HEK293 (cell line): ENCODE data around the gene TSPAN9.

ENCODE experiments used
- CTCF ChIA-PET: fragments of 350-600 bp; formaldehyde crosslinking; extraction: SDS; loops from one replicate; lab custom pipeline; 2021; ENCODE audit warnings: antibody characterized with exemption; lab: Yijun Ruan, JAX
- POLR2A ChIA-PET: fragments of 300-600 bp; formaldehyde crosslinking; extraction: SDS; loops from one replicate; lab custom pipeline; 2020; ENCODE audit warnings: antibody characterized with exemption, inconsistent platforms; lab: Yijun Ruan, JAX
- H3K27ac ChIP-seq: fragments of 200-500 bp; sonication (Bioruptor generic); 2 replicates; pipeline ENCODE4 v1.5.1; 2014; ENCODE audit warnings: low read depth, low read length, control low read depth, inconsistent platforms; ENCODE audit errors: extremely low read depth
- H3K36me3 ChIP-seq, 2 experiments: fragments of 200-500 bp in 1 of 2; sonication (Bioruptor generic) in 1 of 2; 1 replicate in 1 of 2; 2 replicates in 1 of 2; pipeline ENCODE4 v1.5.1; 2014 to 2017; ENCODE audit warnings: inconsistent platforms in 2 of 2, low read length in 2 of 2; ENCODE audit not compliant: control insufficient read depth in 2 of 2, insufficient read depth in 1 of 2
- H3K4me1 ChIP-seq: fragments of 200-500 bp; sonication (Bioruptor generic); 2 replicates; pipeline ENCODE4 v1.5.1; 2014; ENCODE audit warnings: mild to moderate bottlenecking, low read length, inconsistent platforms; ENCODE audit not compliant: control insufficient read depth, insufficient read depth
- H3K4me3 ChIP-seq: 2 replicates; pipeline ENCODE4 v1.5.1; 2011; ENCODE audit warnings: low read depth, mild to moderate bottlenecking, control low read depth, low read length, moderate library complexity
- H3K9me3 ChIP-seq: fragments of 200-500 bp; sonication (Bioruptor generic); 2 replicates; pipeline ENCODE4 v1.5.1; 2014; ENCODE audit warnings: low read depth, low read length, inconsistent platforms; ENCODE audit not compliant: control insufficient read depth, insufficient read depth
- AEBP2 ChIP-seq: fragments of 450-650 bp; formaldehyde crosslinking; IDR thresholded peaks from 2 replicates; pipeline ENCODE4 v1.5.1; 2016; ENCODE audit warnings: missing biosample characterization, missing genetic modification characterization, borderline replicate concordance
- GLIS1 ChIP-seq: fragments of 450-650 bp; formaldehyde crosslinking; IDR thresholded peaks from 2 replicates; pipeline ENCODE4 v1.5.1; 2016; ENCODE audit warnings: missing biosample characterization, missing genetic modification characterization
- GLIS2 ChIP-seq: fragments of 450-650 bp; formaldehyde crosslinking; IDR thresholded peaks from 2 replicates; pipeline ENCODE4 v1.5.1; 2016; ENCODE audit warnings: missing biosample characterization, missing genetic modification characterization
- MEIS1 ChIP-seq: sonication (generic); formaldehyde crosslinking; IDR thresholded peaks from 2 replicates; pipeline ENCODE4 v1.8.1; 2022; ENCODE audit warnings: missing genetic modification reagents, mild to moderate bottlenecking, borderline replicate concordance
- MYNN ChIP-seq: fragments of 450-650 bp; formaldehyde crosslinking; IDR thresholded peaks from 2 replicates; pipeline ENCODE4 v1.5.1; 2016; ENCODE audit warnings: missing biosample characterization, missing genetic modification characterization, borderline replicate concordance
- PATZ1 ChIP-seq: fragments of 450-650 bp; formaldehyde crosslinking; IDR thresholded peaks from 2 replicates; pipeline ENCODE4 v1.5.1; 2016; ENCODE audit warnings: missing biosample characterization, missing genetic modification characterization
- PRDM10 ChIP-seq: fragments of 450-650 bp; formaldehyde crosslinking; IDR thresholded peaks from 2 replicates; pipeline ENCODE4 v1.5.1; 2016; ENCODE audit warnings: missing biosample characterization, missing genetic modification characterization
- SCRT2 ChIP-seq: fragments of 450-650 bp; formaldehyde crosslinking; IDR thresholded peaks from 2 replicates; pipeline ENCODE4 v1.5.1; 2016; ENCODE audit warnings: missing biosample characterization, missing genetic modification characterization
- ZBTB17 ChIP-seq: fragments of 450-650 bp; formaldehyde crosslinking; IDR thresholded peaks from 2 replicates; pipeline ENCODE4 v1.5.1; 2016; ENCODE audit warnings: missing biosample characterization, missing genetic modification characterization
- ZIC2 ChIP-seq: fragments of 450-650 bp; formaldehyde crosslinking; IDR thresholded peaks from 2 replicates; pipeline ENCODE4 v1.5.1; 2016; ENCODE audit warnings: missing biosample characterization, missing genetic modification characterization
- ZNF175 ChIP-seq: fragments of 450-650 bp; formaldehyde crosslinking; IDR thresholded peaks from 2 replicates; pipeline ENCODE4 v1.5.1; 2016; ENCODE audit warnings: missing biosample characterization, missing genetic modification characterization
- ZNF292 ChIP-seq: fragments of 450-650 bp; formaldehyde crosslinking; IDR thresholded peaks from 2 replicates; pipeline ENCODE4 v1.5.1; 2016; ENCODE audit warnings: low read depth, missing biosample characterization, missing genetic modification characterization, borderline replicate concordance
- ZNF335 ChIP-seq: fragments of 450-650 bp; formaldehyde crosslinking; conservative IDR thresholded peaks from 2 replicates; pipeline ENCODE4 v1.5.1; 2016; ENCODE audit warnings: missing biosample characterization, missing genetic modification characterization
- ZNF394 ChIP-seq: fragments of 450-650 bp; formaldehyde crosslinking; IDR thresholded peaks from 2 replicates; pipeline ENCODE4 v1.5.1; 2016; ENCODE audit warnings: missing biosample characterization, missing genetic modification characterization, mild to moderate bottlenecking, moderate library complexity, borderline replicate concordance
- ZNF416 ChIP-seq: fragments of 450-650 bp; formaldehyde crosslinking; IDR thresholded peaks from 2 replicates; pipeline ENCODE4 v1.5.1; 2016; ENCODE audit warnings: missing biosample characterization, missing genetic modification characterization
- ZNF529 ChIP-seq: fragments of 450-650 bp; formaldehyde crosslinking; IDR thresholded peaks from 2 replicates; pipeline ENCODE4 v1.5.1; 2017; ENCODE audit warnings: missing genetic modification characterization, missing biosample characterization; ENCODE audit not compliant: insufficient replicate concordance
- ZNF558 ChIP-seq: fragments of 450-650 bp; formaldehyde crosslinking; IDR thresholded peaks from 2 replicates; pipeline ENCODE4 v1.5.1; 2016; ENCODE audit warnings: missing biosample characterization, missing genetic modification characterization
- ZNF623 ChIP-seq: fragments of 450-650 bp; formaldehyde crosslinking; IDR thresholded peaks from 2 replicates; pipeline ENCODE4 v1.5.1; 2016; ENCODE audit warnings: missing biosample characterization, missing genetic modification characterization
- ZNF830 ChIP-seq: fragments of 450-650 bp; IDR thresholded peaks from 2 replicates; pipeline ENCODE4 v1.5.0; 2018; ENCODE audit warnings: missing biosample characterization, missing genetic modification characterization, low read depth, mild to moderate bottlenecking, moderate library complexity
- ZSCAN30 ChIP-seq: fragments of 450-650 bp; IDR thresholded peaks from 2 replicates; pipeline ENCODE4 v1.5.1; 2018; ENCODE audit warnings: missing biosample characterization, mild to moderate bottlenecking, missing genetic modification characterization, moderate library complexity
- ZSCAN4 ChIP-seq: fragments of 450-650 bp; formaldehyde crosslinking; IDR thresholded peaks from 2 replicates; pipeline ENCODE4 v1.5.1; 2017; ENCODE audit warnings: missing biosample characterization, missing genetic modification characterization
- ZSCAN5A ChIP-seq: fragments of 450-650 bp; formaldehyde crosslinking; IDR thresholded peaks from 2 replicates; pipeline ENCODE4 v1.5.1; 2016; ENCODE audit warnings: missing biosample characterization, missing genetic modification characterization

The TSPAN9 gene

GRCh38 chr12:3285570-3285969, 208.4 kb downstream of the TSPAN9 start:
- no peak for TF ChIP-seq ZNF529 (tag by site-specific recombination)
- TF ChIP-seq ZNF830 (tag by site-specific recombination), result no peak
- TF ChIP-seq GLIS1, result peak; percentile 77
- TF ChIP-seq ZIC2, result peak; percentile 16; the same call in 1 of the 2 replicates
- no peak for TF ChIP-seq ZNF335 (tag by site-specific recombination)
- TF ChIP-seq ZNF623 (tag by site-specific recombination), result no peak
- TF ChIP-seq ZSCAN5A, result no peak
- TF ChIP-seq AEBP2 (tag by site-specific recombination), result no peak
- no peak for TF ChIP-seq ZNF175
- TF ChIP-seq ZSCAN30 (tag by site-specific recombination), result no peak
- no peak overlapping the region for H3K4me3 ChIP-seq
- peaks cover 0 to 3% of the 10 kb centered on the region in 2 experiments; a peak in 1 of 3 replicates for H3K36me3 ChIP-seq
- no peak overlapping the region for H3K27ac ChIP-seq
- H3K9me3 ChIP-seq, result no peaks in the 10 kb centered on the region
- H3K4me1 ChIP-seq, result no peaks in the 10 kb centered on the region
- POLR2A ChIA-PET, result no interaction called here
- CTCF ChIA-PET, result interaction anchor here (1.0 kb wide), 1 partner anchor 14 kb away, joined by 4 read pairs; no protein-coding TSS in a partner anchor

- Histone ChIP-seq H3K27ac (no peak overlapping the region), H3K36me3 (no peaks in the 10 kb centered on the region), H3K4me1 (no peaks in the 10 kb centered on the region), H3K4me3 (no peak overlapping the region), H3K9me3 (no peaks in the 10 kb centered on the region)
- ChIA-PET CTCF (interaction anchor here (1.1 to 2.2 kb wide), 4 partner anchors 11 to 515 kb away, joined by 3 to 13 read pairs (median 8); no protein-coding TSS in a partner anchor), POLR2A (no interaction called here)
- TF ChIP-seq ZNF394 (tag by site-specific recombination) (no peak), SCRT2 (no peak), MYNN (no peak), ZNF292 (no peak), PATZ1 (tag by site-specific recombination) (no peak), ZSCAN4 (no peak), ZNF335 (tag by site-specific recombination) (no peak), ZNF416 (tag by site-specific recombination) (no peak), ZIC2 (peak; percentile 35; the same call in 1 of the 2 replicates), AEBP2 (tag by site-specific recombination) (no peak), ZNF558 (tag by site-specific recombination) (no peak), MEIS1 (no peak), ZBTB17 (tag by site-specific recombination) (peak; percentile 27; the same call in 1 of the 2 replicates), PRDM10 (no peak), GLIS2 (tag by site-specific recombination) (no peak)
Measured at GRCh38 chr12:3288690-3289089, 211.5 kb downstream of the TSPAN9 start.
